Heart left ventricle (tissue), 16 donors: ENCODE measurements around the gene APP. TPM values are rescaled to one million over a fixed set of nuclear protein-coding genes. Genes with fewer than 3 reads are reported as not detected.

Experiments used
- ATAC-seq, 4 donors: fragments of 200-7000 bp; cut with Tn5 transposase; one replicate each; pipeline ENCODE4 v1.9.1; 2020 to 2022; ENCODE audit warnings: moderate library complexity in 4 of 4, mild to moderate bottlenecking in 3 of 4, moderate number of reproducible peaks in 1 of 4
- DNase-seq, 5 donors: peaks; one replicate each; pipeline ENCODE4 v3.0.0-alpha.2; 2020
- H3K27ac ChIP-seq, 12 donors: fragments of 200-600 bp; sonication (generic) in 4 of 12; one replicate each; pipeline versions ENCODE4 v1.5.0 to v1.8.0; 2016 to 2022; ENCODE audit warnings: mild to moderate bottlenecking in 2 of 12
- H3K27me3 ChIP-seq, 9 donors: fragments of 200-600 bp; sonication (generic) in 2 of 9; one replicate each; pipeline versions ENCODE4 v1.5.1 to v1.8.0; 2016 to 2022; ENCODE audit warnings: mild to moderate bottlenecking in 3 of 9
- H3K36me3 ChIP-seq, 9 donors: fragments of 200-600 bp; sonication (generic) in 2 of 9; one replicate each; pipeline versions ENCODE4 v1.5.0 to v1.8.0; 2018 to 2022; ENCODE audit warnings: mild to moderate bottlenecking in 2 of 9
- H3K4me1 ChIP-seq, 12 donors: fragments of 200-600 bp; sonication (generic) in 4 of 12; one replicate each; pipeline versions ENCODE4 v1.5.0 to v1.8.0; 2016 to 2022; ENCODE audit warnings: mild to moderate bottlenecking in 3 of 12
- H3K4me3 ChIP-seq, 12 donors: fragments of 200-600 bp; sonication (generic) in 4 of 12; one replicate each; pipeline versions ENCODE4 v1.5.0 to v1.8.0; 2017 to 2022; ENCODE audit warnings: mild to moderate bottlenecking in 9 of 12, moderate library complexity in 4 of 12
- H3K9me3 ChIP-seq, 12 donors: fragments of 200-600 bp; sonication (generic) in 4 of 12; one replicate each; pipeline versions ENCODE4 v1.5.0 to v1.8.0; 2016 to 2022; ENCODE audit warnings: mild to moderate bottlenecking in 1 of 12
- CTCF ChIP-seq, 12 donors: fragments of 200-600 bp; sonication (generic) in 4 of 12; IDR thresholded peaks; one replicate each; pipeline versions ENCODE4 v1.5.0 to v1.8.0; 2018 to 2022; ENCODE audit warnings: antibody characterized with exemption in 12 of 12, mild to moderate bottlenecking in 5 of 12
- POLR2A ChIP-seq, 2 donors: fragments of 450-650 bp; IDR thresholded peaks; one replicate each; pipeline ENCODE4 v1.6.1; 2017; ENCODE audit warnings: antibody characterized with exemption in 2 of 2, mild to moderate bottlenecking in 2 of 2, moderate library complexity in 2 of 2
- WGBS, 4 donors: extraction: QIAGEN DNeasy Blood & Tissue Kit in 2 of 4; methylation state at CpG; one replicate each; pipeline versions ENCODE4 v1.1.5 to v1.1.7; 2013 to 2018; 5-methylcytosine and 5-hydroxymethylcytosine counted together
- intact Hi-C, 10 donors: fragments of 100-400 bp; cut with DNase I; formaldehyde crosslinking; loops; one replicate each; pipeline versions ENCODE4 v1.11.1 to v1.14.2; 2022
- polyA plus RNA-seq, 2 donors: library from polyadenylated mRNA; stranded (reverse); fragments of 200-250 nt; gene quantifications; one replicate each; pipeline ENCODE4 v1.2.3, GENCODE V29; 2013
- total RNA-seq, 9 donors: library from RNA; depleted of rRNA in 2 of 9; stranded (reverse); fragments of >200 nt in 2 of 9; fragmentation: NEBNext Ultra II Directional in 3 of 9; extraction: Animal tissue kit (Norgen Biotek cat#: 25700) in 3 of 9; gene quantifications; one replicate each; pipeline versions ENCODE4 v1.1.0 to v1.2.4, GENCODE V29; 2016 to 2023
- donor health status: ischemic (EF 13 %, LVEDD 7.1; RV severe dilation, severe dysfunction).
- donor health status: healthy with polysubstance abuse.
- donor health status: DM: no; HTN: yes; CAD: no.
- donor health status: DM: no; HTN: no; CAD: no.
- donor health status: ischemic (EF 25% LVEDD 6.9; RV normal size, moderate dysfunction).
- donor health status: ischemic (EF 25% LVEDD 5.7; RV mildly dilated, moderate dysfunction).
- donor health status: healthy.
- donor health status: DM: yes; HTN: yes; CAD: no.
- donor health status: ischemic (EF 35%, LVEDD 5.7; RV mildly dilated, moderate dysfunction).
- donor health status: nonischemic (EF 11% LVEDD 7.7; RV severe dilation, severe dysfunction).
- donor health status: DM: yes; HTN: yes; CAD: no.
- donor health status: PGD.
- donor health status: ischemic (EF 29% LVEDD 5.4; RV normal size, mild dysfunction).
- donor health status: nonischemic (EF 23%, LVEDD 6.1; RV moderate dilation, normal function).

Gene APP
- total and polyA plus RNA-seq, 11 donors: 103 to 467 (median 373) TPM

GRCh38 chr21:26146681-26147080, 23.9 kb downstream of the APP start:
- Histone ChIP-seq H3K4me1 (peaks cover 4 to 39% (median 28%) of the 10 kb centered on the region in 12 donors), H3K4me3 (no peak overlapping the region), H3K36me3 (peaks cover 0 to 2% (median 0%) of the 10 kb centered on the region in 9 donors), H3K9me3 (no peaks in the 10 kb centered on the region), H3K27me3 (no peaks in the 10 kb centered on the region), H3K27ac (no peak overlapping the region)
- ATAC-seq (no peak), DNase-seq (no peak)
- TF ChIP-seq CTCF (IDR thresholded peaks at IDR 0.05) (no peak), POLR2A (IDR thresholded peaks at IDR 0.05) (no peak)
- WGBS, 4 donors: 98 to 99% (median 98%) methylated on average over 1 of the region's 1 CpG
- intact Hi-C loops: no loop called here

GRCh38 chr21:26144031-26144430, 26.5 kb downstream of the APP start:
- H3K4me1 ChIP-seq: peaks cover 5 to 49% (median 34%) of the 10 kb centered on the region in 12 donors
- no peaks in the 10 kb centered on the region for H3K27me3 ChIP-seq
- no peak overlapping the region for H3K4me3 ChIP-seq
- H3K9me3 ChIP-seq: no peaks in the 10 kb centered on the region
- no peak for TF ChIP-seq POLR2A (IDR thresholded peaks at IDR 0.05)
- no peak for TF ChIP-seq CTCF (IDR thresholded peaks at IDR 0.05)
- H3K36me3 ChIP-seq: peaks cover 0 to 2% (median 0%) of the 10 kb centered on the region in 9 donors
- no peak overlapping the region for H3K27ac ChIP-seq
- WGBS, 4 donors: 89 to 99% (median 96%) methylated on average over 4 of the region's 4 CpGs
- DNase-seq (no peak), ATAC-seq (no peak)
- intact Hi-C loops: no loop called here

- no peak for TF ChIP-seq POLR2A (IDR thresholded peaks at IDR 0.05)
- no peak for TF ChIP-seq CTCF (IDR thresholded peaks at IDR 0.05)
- no peak for DNase-seq
- Histone ChIP-seq H3K4me3 (no peak overlapping the region), H3K27me3 (no peaks in the 10 kb centered on the region), H3K27ac (no peak overlapping the region), H3K36me3 (peaks cover 0 to 2% (median 0%) of the 10 kb centered on the region in 9 donors), H3K9me3 (no peaks in the 10 kb centered on the region), H3K4me1 (peaks cover 0 to 41% (median 22%) of the 10 kb centered on the region in 12 donors)
- WGBS, 4 donors: 96 to 100% (median 98%) methylated on average over 5 of the region's 5 CpGs
- intact Hi-C loops: no loop called here
- no peak for ATAC-seq
These were observed 28.2 kb downstream of the APP start for GRCh38 chr21:26142363-26142762.

GRCh38 chr21:26140926-26141325, 29.6 kb downstream of the APP start:
- TF ChIP-seq POLR2A (IDR thresholded peaks at IDR 0.05) (no peak), CTCF (IDR thresholded peaks at IDR 0.05) (no peak)
- ATAC-seq: no peak

More at GRCh38 chr21:26140926-26141325, 29.6 kb downstream of the APP start:
- Histone ChIP-seq H3K27ac (peak overlapping the region in 4 of 12 donors; percentile 14 to 25 (median 16)), H3K36me3 (peaks cover 0 to 2% (median 0%) of the 10 kb centered on the region in 9 donors), H3K9me3 (no peaks in the 10 kb centered on the region), H3K4me3 (no peak overlapping the region), H3K27me3 (no peaks in the 10 kb centered on the region), H3K4me1 (peaks cover 0 to 46% (median 28%) of the 10 kb centered on the region in 12 donors)
- WGBS, 4 donors: 76 to 84% (median 79%) methylated on average over 3 of the region's 3 CpGs
- intact Hi-C loops: no loop called here
- no peak for DNase-seq
